SH-SY5Y (cell line): ENCODE measurements around the gene CXCL9.

Experiments
- GATA2 ChIP-seq: IDR thresholded peaks from 2 replicates; pipeline ENCODE4 v1.6.1; 2011; ENCODE audit warnings: mild to moderate bottlenecking, low read depth, low read length
- GATA3 ChIP-seq: IDR thresholded peaks from 2 replicates; pipeline ENCODE4 v1.6.1; 2011; ENCODE audit warnings: low read depth, mild to moderate bottlenecking, low read length, moderate library complexity

DNA sequence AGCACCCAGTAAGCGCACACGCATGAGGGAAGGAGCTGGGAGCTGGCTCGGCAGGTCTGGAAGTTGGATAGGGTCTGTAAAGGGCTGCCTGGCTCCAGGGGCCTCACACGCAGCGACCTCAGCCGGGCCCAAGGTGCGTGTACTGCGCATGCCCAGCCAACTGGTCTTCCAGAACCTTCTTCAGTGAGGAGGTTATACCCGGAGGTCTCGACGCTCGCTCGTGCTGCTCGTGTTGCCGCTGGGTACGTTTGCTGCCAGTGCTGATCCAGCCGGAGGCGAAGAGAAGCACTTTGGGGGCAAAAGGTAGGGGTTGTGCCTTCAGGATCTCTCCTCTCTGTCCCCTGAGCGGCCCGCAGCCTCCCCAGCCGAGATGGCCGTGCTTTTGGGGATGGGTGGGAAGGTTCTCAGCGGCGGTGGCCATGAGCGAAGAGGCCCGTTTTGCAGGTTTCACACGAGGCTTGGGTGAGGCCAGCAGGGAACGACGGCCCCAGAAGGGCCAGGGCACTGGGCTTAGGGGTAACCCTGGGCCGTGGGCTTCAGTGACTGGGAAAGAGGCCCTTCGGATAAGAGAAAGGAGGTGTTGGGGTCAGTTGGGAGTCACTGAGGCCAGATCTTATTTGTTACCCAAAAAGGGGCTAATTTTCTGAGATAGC, 3.8 kb upstream of the CXCL9 start:
- TF ChIP-seq GATA3 (no peak), GATA2 (no peak)
